ENCODE results near the gene COL15A1.

DNA sequence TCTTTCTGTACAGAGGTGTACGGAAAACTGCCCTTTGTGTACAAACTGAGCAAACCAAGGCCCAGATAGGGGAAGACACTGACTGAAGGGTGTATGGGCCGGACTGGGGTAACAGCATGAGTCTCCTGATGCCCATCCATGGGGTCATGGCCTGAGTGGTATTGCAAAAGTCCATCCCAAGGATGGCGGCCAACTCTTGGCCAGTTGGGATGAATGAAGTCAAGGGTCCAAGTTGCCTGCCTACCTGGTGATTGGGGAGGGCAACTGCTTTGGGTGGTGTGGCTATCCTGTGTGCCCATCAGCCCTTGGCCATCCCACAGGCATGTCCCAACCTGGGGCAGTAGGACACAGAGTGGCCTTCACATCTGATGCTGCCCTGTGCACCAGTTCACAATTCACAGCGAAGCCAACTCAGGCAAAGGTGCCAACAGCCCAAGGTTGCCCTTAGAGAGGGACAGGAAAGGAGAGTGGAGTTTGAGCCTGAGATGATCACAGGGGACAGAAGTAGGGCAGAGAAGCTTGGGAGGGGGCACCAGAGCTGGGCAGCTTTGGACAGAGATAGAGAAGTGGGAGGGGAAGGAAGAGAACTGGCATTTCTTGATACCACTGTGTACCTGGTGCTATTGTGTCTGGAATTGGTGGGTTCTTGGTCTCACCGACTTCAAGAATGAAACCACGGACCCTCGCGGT is 46.6 kb downstream of the COL15A1 start:
- TF ChIP-seq, protein P1, sequence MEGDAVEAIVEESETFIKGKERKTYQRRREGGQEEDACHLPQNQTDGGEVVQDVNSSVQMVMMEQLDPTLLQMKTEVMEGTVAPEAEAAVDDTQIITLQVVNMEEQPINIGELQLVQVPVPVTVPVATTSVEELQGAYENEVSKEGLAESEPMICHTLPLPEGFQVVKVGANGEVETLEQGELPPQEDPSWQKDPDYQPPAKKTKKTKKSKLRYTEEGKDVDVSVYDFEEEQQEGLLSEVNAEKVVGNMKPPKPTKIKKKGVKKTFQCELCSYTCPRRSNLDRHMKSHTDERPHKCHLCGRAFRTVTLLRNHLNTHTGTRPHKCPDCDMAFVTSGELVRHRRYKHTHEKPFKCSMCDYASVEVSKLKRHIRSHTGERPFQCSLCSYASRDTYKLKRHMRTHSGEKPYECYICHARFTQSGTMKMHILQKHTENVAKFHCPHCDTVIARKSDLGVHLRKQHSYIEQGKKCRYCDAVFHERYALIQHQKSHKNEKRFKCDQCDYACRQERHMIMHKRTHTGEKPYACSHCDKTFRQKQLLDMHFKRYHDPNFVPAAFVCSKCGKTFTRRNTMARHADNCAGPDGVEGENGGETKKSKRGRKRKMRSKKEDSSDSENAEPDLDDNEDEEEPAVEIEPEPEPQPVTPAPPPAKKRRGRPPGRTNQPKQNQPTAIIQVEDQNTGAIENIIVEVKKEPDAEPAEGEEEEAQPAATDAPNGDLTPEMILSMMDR (conservative IDR thresholded peaks at IDR 0.05; ENCODE audit: low read depth, low read length): no peak
- TF ChIP-seq EZH2 (IDR thresholded peaks at IDR 0.05; ENCODE audit: borderline replicate concordance, low read depth, low read length, poor library complexity, severe bottlenecking): no peak

All from A673 (cell line).